Measurements from ENCODE around the gene FZD10.

GRCh38 chr12:130145731-130146130 is 16.5 kb upstream of the FZD10 start:
- no peak for TF ChIP-seq CTCF (IDR thresholded peaks at IDR 0.05)
- no peak for TF ChIP-seq POLR2A (IDR thresholded peaks at IDR 0.05)
- no peak for TF ChIP-seq EP300 (IDR thresholded peaks at IDR 0.05)

Measured in tibial nerve (tissue), 4 donors.